Tibial artery (tissue), 4 donors: ENCODE data around the gene C11orf87.

Experiments
- DNase-seq, 2 donors: peaks; one replicate each; pipeline ENCODE4 v3.0.0-alpha.2; 2019
- H3K27ac ChIP-seq, 2 donors: fragments of 200-600 bp; sonication (generic) in 1 of 2; 1 replicate in 1 of 2; 2 replicates in 1 of 2; pipeline ENCODE4 v1.5.1; 2018 to 2019; ENCODE audit warnings: mild to moderate bottlenecking in 1 of 2
- H3K27me3 ChIP-seq, 2 donors: fragments of 200-600 bp; sonication (generic) in 1 of 2; one replicate each; pipeline versions ENCODE4 v1.5.1 to v1.6.0; 2016 to 2019
- H3K36me3 ChIP-seq, 3 donors: fragments of 200-600 bp; sonication (generic) in 2 of 3; one replicate each; pipeline ENCODE4 v1.5.1; 2016 to 2019; ENCODE audit warnings: mild to moderate bottlenecking in 2 of 3
- H3K4me1 ChIP-seq, 4 donors: fragments of 200-600 bp; sonication (generic) in 2 of 4; 1 replicate in 3 of 4; 2 replicates in 1 of 4; pipeline ENCODE4 v1.5.1; 2016 to 2019
- H3K4me3 ChIP-seq, 2 donors: fragments of 200-600 bp; sonication (generic) in 1 of 2; 1 replicate in 1 of 2; 2 replicates in 1 of 2; pipeline ENCODE4 v1.5.1; 2018 to 2019; ENCODE audit warnings: mild to moderate bottlenecking in 2 of 2
- H3K9me3 ChIP-seq, 3 donors: fragments of 200-600 bp; sonication (generic) in 1 of 3; one replicate each; pipeline ENCODE4 v1.5.1; 2016 to 2019
- CTCF ChIP-seq, 2 experiments: fragments of 200-600 bp in 1 of 2; fragments of 450-650 bp in 1 of 2; IDR thresholded peaks; one replicate each; pipeline ENCODE4 v1.5.1; 2017 to 2019; ENCODE audit warnings: antibody characterized with exemption in 2 of 2, mild to moderate bottlenecking in 1 of 2, moderate library complexity in 1 of 2
- intact Hi-C: fragments of 100-400 bp; cut with DNase I; formaldehyde crosslinking; loops from one replicate; pipeline ENCODE4 v1.15.0; 2023; ENCODE audit warnings: low total_unique reads

Gene C11orf87

DNA sequence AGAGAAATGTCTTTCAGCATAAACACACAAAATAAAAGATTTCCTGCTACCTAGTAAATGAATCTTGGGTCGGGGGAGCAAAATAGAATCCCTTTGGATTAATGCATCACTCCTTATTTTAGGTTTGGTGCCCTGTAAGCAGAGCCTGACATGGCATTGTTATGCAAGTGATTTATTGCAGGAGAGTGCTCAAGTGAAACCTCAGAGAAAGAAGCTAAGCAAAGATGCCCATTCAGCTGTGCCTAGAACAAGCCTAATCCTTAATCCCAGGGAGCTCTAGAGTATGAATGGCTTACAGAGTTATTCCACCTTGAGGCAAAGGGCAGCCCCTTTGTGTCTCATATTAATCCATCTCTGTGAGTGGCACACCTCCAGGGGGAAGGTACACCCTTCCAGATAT, 21.1 kb downstream of the C11orf87 start:
- intact Hi-C loops, result no loop called here
- no peaks in the 10 kb centered on the region for H3K9me3 ChIP-seq
- TF ChIP-seq CTCF (IDR thresholded peaks at IDR 0.05), result no peak
- no peaks in the 10 kb centered on the region for H3K36me3 ChIP-seq
- no peak overlapping the region for H3K4me3 ChIP-seq
- no peak for DNase-seq
- H3K27me3 ChIP-seq, result no peaks in the 10 kb centered on the region
- H3K4me1 ChIP-seq, result no peaks in the 10 kb centered on the region
- no peak overlapping the region for H3K27ac ChIP-seq

GRCh38 chr11:109454857-109455256, 32.9 kb downstream of the C11orf87 start:
- Histone ChIP-seq H3K4me1 (no peaks in the 10 kb centered on the region), H3K27me3 (no peaks in the 10 kb centered on the region), H3K4me3 (no peak overlapping the region), H3K27ac (no peak overlapping the region), H3K36me3 (no peaks in the 10 kb centered on the region), H3K9me3 (no peaks in the 10 kb centered on the region)
- no peak for DNase-seq
- intact Hi-C loops, result no loop called here
- no peak for TF ChIP-seq CTCF (IDR thresholded peaks at IDR 0.05)
